ENCODE measurements around the gene YTHDC1.

DNA sequence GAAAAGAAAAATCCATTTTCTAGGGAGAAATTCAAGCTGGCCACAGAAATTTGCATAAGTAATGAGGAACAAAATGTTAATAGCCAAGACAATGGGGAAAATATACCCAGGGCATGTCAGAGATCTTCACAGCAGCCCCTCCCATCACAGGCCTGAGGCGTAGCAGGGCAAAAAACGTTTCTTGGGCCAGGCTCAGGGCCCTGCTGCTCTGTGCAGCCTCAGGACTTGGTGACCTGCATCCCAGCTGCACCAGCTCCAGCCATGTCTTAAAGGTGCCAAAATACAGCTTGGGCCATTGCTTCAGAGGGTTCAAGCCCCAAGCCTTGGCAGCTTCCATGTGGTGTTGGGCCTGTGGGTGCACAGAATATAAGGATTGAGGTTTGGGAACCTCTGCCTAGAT, 72.3 kb downstream of the YTHDC1 start:
- TF ChIP-seq, protein P1, sequence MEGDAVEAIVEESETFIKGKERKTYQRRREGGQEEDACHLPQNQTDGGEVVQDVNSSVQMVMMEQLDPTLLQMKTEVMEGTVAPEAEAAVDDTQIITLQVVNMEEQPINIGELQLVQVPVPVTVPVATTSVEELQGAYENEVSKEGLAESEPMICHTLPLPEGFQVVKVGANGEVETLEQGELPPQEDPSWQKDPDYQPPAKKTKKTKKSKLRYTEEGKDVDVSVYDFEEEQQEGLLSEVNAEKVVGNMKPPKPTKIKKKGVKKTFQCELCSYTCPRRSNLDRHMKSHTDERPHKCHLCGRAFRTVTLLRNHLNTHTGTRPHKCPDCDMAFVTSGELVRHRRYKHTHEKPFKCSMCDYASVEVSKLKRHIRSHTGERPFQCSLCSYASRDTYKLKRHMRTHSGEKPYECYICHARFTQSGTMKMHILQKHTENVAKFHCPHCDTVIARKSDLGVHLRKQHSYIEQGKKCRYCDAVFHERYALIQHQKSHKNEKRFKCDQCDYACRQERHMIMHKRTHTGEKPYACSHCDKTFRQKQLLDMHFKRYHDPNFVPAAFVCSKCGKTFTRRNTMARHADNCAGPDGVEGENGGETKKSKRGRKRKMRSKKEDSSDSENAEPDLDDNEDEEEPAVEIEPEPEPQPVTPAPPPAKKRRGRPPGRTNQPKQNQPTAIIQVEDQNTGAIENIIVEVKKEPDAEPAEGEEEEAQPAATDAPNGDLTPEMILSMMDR (IDR thresholded peaks at IDR 0.05) = no peak
- TF ChIP-seq POLR2A (IDR thresholded peaks at IDR 0.05) = no peak
- no peak for TF ChIP-seq EP300 (IDR thresholded peaks at IDR 0.05)
